ENCODE results near the gene IL17RC.
"Not testable (repeated sequence)": the region's sequence is repeated elsewhere in the genome, so short reads cannot be mapped to it uniquely, and the experiment has no call there.

The IL17RC gene, protein sequence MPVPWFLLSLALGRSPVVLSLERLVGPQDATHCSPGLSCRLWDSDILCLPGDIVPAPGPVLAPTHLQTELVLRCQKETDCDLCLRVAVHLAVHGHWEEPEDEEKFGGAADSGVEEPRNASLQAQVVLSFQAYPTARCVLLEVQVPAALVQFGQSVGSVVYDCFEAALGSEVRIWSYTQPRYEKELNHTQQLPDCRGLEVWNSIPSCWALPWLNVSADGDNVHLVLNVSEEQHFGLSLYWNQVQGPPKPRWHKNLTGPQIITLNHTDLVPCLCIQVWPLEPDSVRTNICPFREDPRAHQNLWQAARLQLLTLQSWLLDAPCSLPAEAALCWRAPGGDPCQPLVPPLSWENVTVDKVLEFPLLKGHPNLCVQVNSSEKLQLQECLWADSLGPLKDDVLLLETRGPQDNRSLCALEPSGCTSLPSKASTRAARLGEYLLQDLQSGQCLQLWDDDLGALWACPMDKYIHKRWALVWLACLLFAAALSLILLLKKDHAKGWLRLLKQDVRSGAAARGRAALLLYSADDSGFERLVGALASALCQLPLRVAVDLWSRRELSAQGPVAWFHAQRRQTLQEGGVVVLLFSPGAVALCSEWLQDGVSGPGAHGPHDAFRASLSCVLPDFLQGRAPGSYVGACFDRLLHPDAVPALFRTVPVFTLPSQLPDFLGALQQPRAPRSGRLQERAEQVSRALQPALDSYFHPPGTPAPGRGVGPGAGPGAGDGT

GRCh38 chr3:9916734-9917680, at the start of gene IL17RC:
Gene IL17RC (plus strand): TSS chr3:9917098. CDS start chr3:9917316, 218 bp downstream.
- no peak for DNase-seq

GRCh38 chr3:9867106-9867505, 49.8 kb upstream of the IL17RC start:
- no peak for DNase-seq

- no peak for DNase-seq
Measured at GRCh38 chr3:9869955-9870354, 46.9 kb upstream of the IL17RC start.

- DNase-seq, result no peak
Measured at GRCh38 chr3:9870978-9871377, 45.9 kb upstream of the IL17RC start.

GRCh38 chr3:9872067-9872466, 44.8 kb upstream of the IL17RC start:
- DNase-seq, result not testable (repeated sequence)

- peak; percentile 40 for DNase-seq
Measured at GRCh38 chr3:9875448-9875847, 41.5 kb upstream of the IL17RC start.

DNA sequence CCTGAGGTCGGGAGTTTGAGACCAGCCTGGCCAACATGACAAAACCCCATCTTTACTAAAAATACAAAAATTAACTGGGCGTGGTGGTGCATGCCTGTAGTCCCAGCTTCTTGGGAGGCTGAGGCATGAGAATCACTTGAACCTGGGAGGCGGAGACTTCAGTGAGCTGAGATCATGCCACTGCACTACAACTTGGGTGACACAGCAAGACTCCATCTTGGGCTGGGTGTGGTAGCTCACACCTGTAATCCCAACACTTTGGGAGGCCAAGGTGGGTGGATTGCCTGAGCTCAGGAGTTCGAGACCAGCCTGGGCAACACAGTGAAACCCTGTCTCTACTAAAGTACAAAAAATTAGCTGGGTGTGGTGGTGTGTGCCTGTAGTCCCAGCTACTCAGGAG, 40.6 kb upstream of the IL17RC start:
- DNase-seq, result not testable (repeated sequence)

GRCh38 chr3:9876991-9877390, 39.9 kb upstream of the IL17RC start:
- DNase-seq, result no peak

GRCh38 chr3:9878700-9879099, 38.2 kb upstream of the IL17RC start:
- DNase-seq, result no peak

DNA sequence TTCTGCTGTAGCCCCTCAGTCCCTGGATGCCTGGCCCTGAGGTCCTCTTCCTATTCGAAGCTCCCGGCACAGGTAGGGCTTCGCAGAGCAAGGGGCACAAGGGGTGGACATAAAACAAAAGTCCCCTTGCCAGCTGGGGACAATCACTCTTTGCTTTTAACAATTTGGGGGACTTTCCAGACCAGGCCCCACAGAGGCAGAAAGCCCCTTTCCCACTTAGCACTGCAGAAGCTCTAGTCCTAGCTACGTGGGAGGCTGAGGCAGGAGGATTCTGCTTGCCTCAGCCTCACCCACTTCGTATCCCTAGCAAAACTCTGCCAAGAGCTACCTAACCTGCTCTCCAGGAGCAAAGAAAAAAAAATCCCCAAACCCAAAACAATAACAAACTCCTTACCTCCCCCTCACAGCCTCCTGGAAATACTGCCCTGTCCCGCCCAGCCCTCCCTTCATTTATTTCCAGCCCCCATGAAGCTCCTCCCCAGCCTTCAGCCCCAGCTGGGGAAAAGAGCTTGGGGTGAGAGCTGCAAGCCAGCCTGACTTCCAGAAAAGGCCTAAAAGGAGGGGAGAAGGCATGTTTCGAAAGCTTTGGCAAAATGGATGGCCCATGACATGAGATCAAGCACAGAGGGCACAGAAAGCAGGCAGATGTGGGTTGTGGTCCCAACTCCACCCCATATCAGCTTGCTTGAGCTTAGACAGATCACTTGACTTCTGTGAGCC, 36.9 kb upstream of the IL17RC start, which contains the start of gene CIDEC:
Gene CIDEC (minus strand): TSS at position 424 of the 720 bp plus-strand sequence. CDS start 1,767 bp downstream, outside the sequence.
- DNase-seq, result no peak

DNA sequence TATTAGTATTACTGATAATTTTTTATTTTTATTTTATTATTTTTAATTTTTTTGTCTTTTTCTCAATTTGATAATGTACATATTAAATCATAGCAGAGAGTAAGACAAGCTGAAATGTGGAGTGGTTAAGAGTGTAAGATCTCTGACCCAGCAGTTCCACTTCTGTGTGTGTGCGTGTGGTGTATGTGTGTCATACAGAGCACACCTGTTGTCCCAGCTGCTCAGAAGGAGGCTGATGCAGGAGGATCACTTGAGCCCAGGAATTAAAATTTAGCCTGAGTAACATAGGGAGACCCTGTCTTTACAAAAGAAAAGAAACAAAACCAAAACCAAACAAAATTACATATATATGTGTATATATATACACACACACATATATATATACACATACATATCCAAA, 35.5 kb upstream of the IL17RC start:
- no peak for DNase-seq

DNA sequence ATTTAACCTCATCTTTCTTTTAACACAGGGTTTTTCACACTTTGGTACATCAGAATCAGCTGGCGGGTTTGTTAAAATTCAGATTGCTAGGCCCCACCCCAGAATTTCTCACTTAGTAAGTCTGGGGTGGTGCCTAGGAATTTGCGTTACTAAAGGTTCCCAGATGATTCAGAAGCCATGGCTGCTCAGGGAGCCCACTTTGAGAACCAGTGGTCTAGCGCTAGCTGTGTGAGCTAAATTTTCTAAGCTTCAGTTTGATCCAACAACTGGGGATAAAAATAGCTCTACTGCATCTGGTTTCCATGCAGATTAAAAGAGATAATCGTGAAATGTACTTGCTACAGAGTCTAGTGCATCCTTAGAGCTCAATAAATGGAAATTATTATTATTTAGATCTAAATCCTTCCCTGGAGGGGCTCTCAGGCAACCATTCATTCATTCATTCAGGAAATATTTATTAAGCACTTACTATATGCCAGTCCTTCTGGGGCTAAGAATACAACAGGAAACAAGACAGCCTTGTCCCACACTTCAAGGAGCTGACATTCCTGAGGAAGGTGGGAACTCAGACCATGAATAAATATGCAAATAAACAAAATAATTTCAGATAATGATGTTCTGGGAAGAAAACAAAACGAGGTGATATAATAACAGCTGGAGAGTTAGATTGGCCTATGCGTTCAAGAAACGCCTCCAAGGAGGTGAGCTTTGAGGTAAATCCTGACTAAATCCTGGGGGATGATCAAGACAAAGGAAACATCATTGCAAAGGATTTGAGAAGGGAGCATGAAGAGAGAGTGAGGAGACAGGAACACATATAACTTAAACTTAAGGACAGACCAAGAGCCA, 33.0 kb upstream of the IL17RC start:
- no peak for DNase-seq

GRCh38 chr3:9884555-9885165, 32.2 kb upstream of the IL17RC start:
- DNase-seq, result no peak

DNA sequence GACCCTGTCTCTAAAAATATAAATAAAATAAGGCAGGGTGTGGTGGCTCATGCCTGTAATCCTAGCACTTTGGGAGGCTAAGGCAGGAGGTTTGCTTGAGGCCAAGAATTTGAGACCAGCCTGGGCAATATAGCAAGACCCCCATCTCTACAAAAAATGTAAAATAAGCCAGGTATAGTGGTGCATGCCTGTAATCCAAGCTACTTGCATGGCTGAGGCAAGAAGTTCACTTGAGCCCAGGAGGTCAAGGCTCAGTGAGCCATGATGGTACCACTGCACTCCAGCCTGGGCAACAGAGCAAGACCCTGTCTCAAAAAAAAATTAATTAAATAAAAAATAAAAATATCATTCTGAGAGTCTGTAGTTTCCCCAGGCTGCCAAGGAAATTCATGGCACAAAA, 30.6 kb upstream of the IL17RC start:
- no peak for DNase-seq

DNA sequence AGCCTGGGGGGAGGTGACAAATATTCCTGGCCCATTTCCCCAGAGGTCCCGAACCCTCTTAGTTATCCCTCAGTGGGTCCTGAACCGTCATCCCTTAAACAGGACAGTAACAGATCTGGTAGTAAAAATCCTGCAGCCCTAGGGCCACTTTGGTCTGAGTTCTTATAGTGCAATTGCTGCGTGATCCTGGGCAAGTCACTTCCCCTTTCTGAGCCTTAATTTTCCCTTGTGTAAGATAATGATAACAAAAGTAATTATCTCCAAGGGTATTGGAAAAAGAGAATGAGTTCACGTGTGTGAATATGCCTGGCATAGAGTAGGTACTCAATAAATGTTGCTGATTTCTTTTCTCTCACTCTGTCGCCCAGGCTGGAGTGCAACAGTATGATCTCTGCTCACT, 29.4 kb upstream of the IL17RC start:
- no peak for DNase-seq

GRCh38 chr3:9888540-9888939, 28.4 kb upstream of the IL17RC start:
- no peak for DNase-seq

GRCh38 chr3:9889405-9889804, 27.5 kb upstream of the IL17RC start:
- DNase-seq, result no peak

GRCh38 chr3:9890249-9891071, 26.4 kb upstream of the IL17RC start, which contains the start of gene JAGN1:
Gene JAGN1 (plus strand): TSS chr3:9890610. CDS start chr3:9890723, 113 bp downstream.
- DNase-seq, result peak; percentile 69

- no peak for DNase-seq
Measured at GRCh38 chr3:9891072-9891622, 25.8 kb upstream of the IL17RC start.
